Stomach (tissue), 9 donors: ENCODE data around the gene RPSA. TPM values are rescaled to one million over a fixed set of nuclear protein-coding genes. Genes with fewer than 3 reads are reported as not detected.
A peak's percentile ranks its signal among the peaks of the same experiment; 100 is the strongest.

Experiments used
- DNase-seq, 2 donors: peaks; one replicate each; pipeline versions ENCODE4 v3.0.0 to v3.0.0-alpha.2; 2013 to 2019
- H3K27ac ChIP-seq, 5 donors: fragments of 200-600 bp in 4 of 5; sonication (generic) in 4 of 5; one replicate each; pipeline ENCODE4 v1.5.1; 2013 to 2019; ENCODE audit warnings: mild to moderate bottlenecking in 1 of 5, moderate library complexity in 1 of 5
- H3K27me3 ChIP-seq, 3 donors: fragments of 200-600 bp; sonication (generic); one replicate each; pipeline ENCODE4 v1.5.1; 2017 to 2019; ENCODE audit warnings: mixed run types in 1 of 3
- H3K36me3 ChIP-seq, 4 donors: fragments of 200-600 bp; sonication (generic); 1 replicate in 3 of 4; 2 replicates in 1 of 4; pipeline ENCODE4 v1.5.1; 2016 to 2019
- H3K4me1 ChIP-seq, 4 donors: fragments of 200-600 bp; sonication (generic); one replicate each; pipeline ENCODE4 v1.5.1; 2016 to 2019
- H3K4me3 ChIP-seq, 4 donors: fragments of 200-600 bp; sonication (generic) in 3 of 4; one replicate each; pipeline ENCODE4 v1.5.1; 2016 to 2019; ENCODE audit warnings: mild to moderate bottlenecking in 1 of 4
- H3K9me3 ChIP-seq, 4 donors: fragments of 200-600 bp; sonication (generic); one replicate each; pipeline ENCODE4 v1.5.1; 2016 to 2019
- CTCF ChIP-seq, 7 experiments: fragments of 450-650 bp in 4 of 7; fragments of 200-600 bp in 3 of 7; sonication (generic) in 3 of 7; IDR thresholded peaks; one replicate each; pipeline ENCODE4 v1.5.1; 2016 to 2019; ENCODE audit warnings: antibody characterized with exemption in 7 of 7, control low read depth in 2 of 7, mild to moderate bottlenecking in 1 of 7
- EP300 ChIP-seq: sonication (generic); formaldehyde crosslinking; IDR thresholded peaks from one replicate; pipeline ENCODE4 v1.6.1; 2017; ENCODE audit warnings: antibody characterized with exemption
- POLR2A ChIP-seq, 4 donors: fragments of 450-650 bp; IDR thresholded peaks; one replicate each; pipeline ENCODE4 v1.6.1; 2016; ENCODE audit warnings: antibody characterized with exemption in 4 of 4, control low read depth in 2 of 4, mild to moderate bottlenecking in 1 of 4, moderate library complexity in 1 of 4
- POLR2AphosphoS5 ChIP-seq, 3 donors: sonication (generic); formaldehyde crosslinking; IDR thresholded peaks; one replicate each; pipeline ENCODE4 v1.6.1; 2016; ENCODE audit warnings: antibody characterized with exemption in 3 of 3
- WGBS, 5 donors: extraction: QIAGEN DNeasy Blood & Tissue Kit in 3 of 5; methylation state at CpG; one replicate each; pipeline versions ENCODE4 v1.1.5 to v1.1.7; 2013 to 2018; 5-methylcytosine and 5-hydroxymethylcytosine counted together
- intact Hi-C: fragments of 100-400 bp; cut with DNase I; formaldehyde crosslinking; loops from one replicate; pipeline ENCODE4 v1.15.1; 2023; ENCODE audit warnings: low total_unique reads
- polyA plus RNA-seq, 3 donors: library from polyadenylated mRNA; stranded (reverse); fragments of 200-250 nt; gene quantifications; one replicate each; pipeline ENCODE4 v1.2.3, GENCODE V29; 2013
- total RNA-seq, 5 donors: library from RNA; depleted of rRNA; stranded (reverse); fragments of >200 nt; gene quantifications; one replicate each; pipeline versions ENCODE4 v1.1.0 to v1.2.3, GENCODE V29; 2014 to 2016
- donor health status: healthy with polysubstance abuse.
- donor health status: Bipolar disorder and iron deficiency.
- donor health status: healthy.

RPSA gene
- total and polyA plus RNA-seq, 8 donors: 346 to 2,119 (median 1,066) TPM

- 0 to 1% (median 0%) methylated on average over 51 to 62 of the region's 62 CpGs for WGBS, 5 donors
- intact Hi-C loops: no loop called here
- Histone ChIP-seq H3K36me3 (no peaks in the 10 kb centered on the region), H3K27me3 (no peaks in the 10 kb centered on the region), H3K4me1 (peaks cover 23 to 61% (median 48%) of the 10 kb centered on the region in 4 donors), H3K4me3 (peak within 1 kb of the TSS; percentile 69 to 84 (median 80)), H3K9me3 (no peaks in the 10 kb centered on the region), H3K27ac (peak within 1 kb of the TSS; percentile 92 to 98 (median 97))
- TF ChIP-seq POLR2AphosphoS5 (IDR thresholded peaks at IDR 0.05): peak in 2 of 3 donors; percentile 53 to 75
- no peak for TF ChIP-seq EP300
- TF ChIP-seq POLR2A (IDR thresholded peaks at IDR 0.05): no peak
- peak in 1 of 7 experiments; percentile 42 for TF ChIP-seq CTCF (IDR thresholded peaks at IDR 0.05)
- peak; percentile 80 to 94 for DNase-seq
These were observed 23.3 kb upstream of the RPSA start, which contains the start of gene SLC25A38 for GRCh38 chr3:39383045-39383880. TSS of gene SLC25A38 (plus strand) at chr3:39383370. CDS start at chr3:39383725, 355 bp downstream.

- Histone ChIP-seq H3K27ac (peak overlapping the region; percentile 92 to 98 (median 97)), H3K27me3 (no peaks in the 10 kb centered on the region), H3K4me1 (peaks cover 23 to 66% (median 49%) of the 10 kb centered on the region in 4 donors), H3K9me3 (no peaks in the 10 kb centered on the region), H3K36me3 (peaks cover 0 to under 1% (median 0%) of the 10 kb centered on the region in 4 donors), H3K4me3 (peak overlapping the region; percentile 69 to 84 (median 80))
- no peak for TF ChIP-seq EP300
- TF ChIP-seq POLR2AphosphoS5 (IDR thresholded peaks at IDR 0.05): peak; percentile 68 to 94 (median 93)
- TF ChIP-seq POLR2A (IDR thresholded peaks at IDR 0.05): peak in 2 of 4 donors; percentile 83 to 91
- TF ChIP-seq CTCF (IDR thresholded peaks at IDR 0.05): peak in 4 of 7 experiments; percentile 12 to 39 (median 26)
- intact Hi-C loops: no loop called here
- 0 to 1% (median 0%) methylated on average over 37 to 66 of the region's 66 CpGs for WGBS, 5 donors
- peak; percentile 98 to 99 for DNase-seq
These were observed 22.4 kb upstream of the RPSA start for GRCh38 chr3:39383881-39384664.

- peak overlapping the region; percentile 65 to 98 (median 95) for H3K27ac ChIP-seq
- peaks cover 0 to 6% (median 5%) of the 10 kb centered on the region in 4 donors for H3K36me3 ChIP-seq
- TF ChIP-seq POLR2A (IDR thresholded peaks at IDR 0.05) (no peak), CTCF (IDR thresholded peaks at IDR 0.05) (no peak), EP300 (no peak), POLR2AphosphoS5 (IDR thresholded peaks at IDR 0.05) (no peak)
- no peak for DNase-seq
- WGBS, 5 donors: 40 to 52% (median 44%) methylated on average over 14 of the region's 14 CpGs
- H3K4me1 ChIP-seq: peaks cover 23 to 64% (median 51%) of the 10 kb centered on the region in 4 donors
- no peaks in the 10 kb centered on the region for H3K9me3 ChIP-seq
- H3K27me3 ChIP-seq: no peaks in the 10 kb centered on the region
- intact Hi-C loops: no loop called here
- peak overlapping the region; percentile 69 to 84 (median 80) for H3K4me3 ChIP-seq
These were observed 21.9 kb upstream of the RPSA start for GRCh38 chr3:39384665-39385000.

DNA sequence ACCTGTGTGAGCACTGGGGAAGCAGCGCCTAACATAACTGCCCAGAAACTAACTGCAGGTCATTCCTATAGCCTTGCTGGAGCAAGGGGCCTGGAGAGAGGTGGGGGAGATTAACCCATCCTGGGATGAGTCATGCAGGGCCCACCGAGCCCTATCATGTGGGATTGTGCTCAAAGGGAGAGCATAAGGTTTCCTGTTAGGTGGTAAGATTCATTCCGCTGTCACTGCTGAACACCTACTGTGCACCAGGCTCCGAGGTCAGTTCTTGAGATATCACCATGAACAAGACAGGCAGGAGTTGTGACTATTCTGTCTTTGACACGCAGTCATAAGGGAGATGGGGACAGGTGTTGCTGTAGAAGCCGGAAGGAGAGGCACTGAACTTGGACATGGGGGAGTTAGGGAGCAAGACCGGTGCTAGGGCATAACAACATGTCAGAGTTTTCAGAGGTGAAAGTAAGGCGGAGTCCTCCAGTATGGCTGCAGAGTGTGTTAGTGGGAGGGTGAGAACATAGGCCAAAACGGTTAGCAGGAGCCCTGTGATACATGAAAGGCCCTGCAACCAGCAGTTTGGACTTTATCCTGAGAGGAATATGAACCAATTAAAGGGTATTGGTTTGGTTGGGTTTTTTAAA lies 20.9 kb upstream of the RPSA start:
- peaks cover 23 to 61% (median 50%) of the 10 kb centered on the region in 4 donors for H3K4me1 ChIP-seq
- DNase-seq: no peak
- peaks cover 4 to 15% (median 14%) of the 10 kb centered on the region in 4 donors for H3K36me3 ChIP-seq
- intact Hi-C loops: no loop called here
- WGBS, 5 donors: 60 to 72% (median 66%) methylated on average over 9 of the region's 9 CpGs
- H3K4me3 ChIP-seq: peak overlapping the region in 1 of 4 donors; percentile 69
- H3K9me3 ChIP-seq: no peaks in the 10 kb centered on the region
- H3K27ac ChIP-seq: peak overlapping the region in 1 of 5 donors; percentile 98
- TF ChIP-seq POLR2A (IDR thresholded peaks at IDR 0.05) (no peak), EP300 (no peak), POLR2AphosphoS5 (IDR thresholded peaks at IDR 0.05) (no peak), CTCF (IDR thresholded peaks at IDR 0.05) (no peak)
- no peaks in the 10 kb centered on the region for H3K27me3 ChIP-seq
